HG02763 (cell line): Measurements from ENCODE around the gene ARHGAP42.

Source experiments
- ATAC-seq: cut with Tn5 transposase; IDR thresholded peaks from one replicate; pipeline ENCODE4 v1.9.1; 2021; ENCODE audit warnings: mild to moderate bottlenecking, moderate library complexity; ENCODE audit not compliant: unreplicated experiment

ARHGAP42 gene

GRCh38 chr11:100830274-100830673 lies 143.2 kb downstream of the ARHGAP42 start:
- no peak for ATAC-seq

- ATAC-seq = no peak
These were observed 144.1 kb downstream of the ARHGAP42 start for GRCh38 chr11:100830978-100831732.

- no peak for ATAC-seq
These were observed 144.9 kb downstream of the ARHGAP42 start for GRCh38 chr11:100831929-100832494.

- no peak for ATAC-seq
These were observed 145.7 kb downstream of the ARHGAP42 start for GRCh38 chr11:100832829-100833228.

- ATAC-seq = no peak
These were observed 146.2 kb downstream of the ARHGAP42 start for GRCh38 chr11:100833276-100833675.

- ATAC-seq = no peak
These were observed 148.8 kb downstream of the ARHGAP42 start for GRCh38 chr11:100835854-100836253.

DNA sequence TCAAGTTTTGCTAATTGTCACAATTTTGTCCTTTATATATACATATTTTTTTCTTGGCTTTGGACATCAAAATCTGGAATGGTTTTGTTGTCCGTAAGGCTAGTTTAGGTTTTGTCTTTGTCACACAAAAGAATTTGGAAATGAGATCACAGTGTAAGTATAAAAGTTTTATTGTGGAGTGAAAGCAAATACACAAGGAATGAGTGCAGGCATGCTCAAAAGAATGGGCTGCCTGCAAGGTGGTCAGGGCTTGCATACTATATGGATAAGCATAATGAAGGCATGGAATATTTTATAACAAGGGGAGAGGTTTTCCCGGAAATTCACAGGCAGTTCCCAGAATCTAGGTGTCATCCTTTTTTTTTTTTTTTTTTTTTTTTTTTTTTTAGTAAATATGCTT lies 150.2 kb downstream of the ARHGAP42 start:
- no peak for ATAC-seq

- ATAC-seq = no peak
These were observed 154.8 kb downstream of the ARHGAP42 start for GRCh38 chr11:100841711-100842407.

GRCh38 chr11:100847696-100848216 lies 160.7 kb downstream of the ARHGAP42 start:
- no peak for ATAC-seq

DNA sequence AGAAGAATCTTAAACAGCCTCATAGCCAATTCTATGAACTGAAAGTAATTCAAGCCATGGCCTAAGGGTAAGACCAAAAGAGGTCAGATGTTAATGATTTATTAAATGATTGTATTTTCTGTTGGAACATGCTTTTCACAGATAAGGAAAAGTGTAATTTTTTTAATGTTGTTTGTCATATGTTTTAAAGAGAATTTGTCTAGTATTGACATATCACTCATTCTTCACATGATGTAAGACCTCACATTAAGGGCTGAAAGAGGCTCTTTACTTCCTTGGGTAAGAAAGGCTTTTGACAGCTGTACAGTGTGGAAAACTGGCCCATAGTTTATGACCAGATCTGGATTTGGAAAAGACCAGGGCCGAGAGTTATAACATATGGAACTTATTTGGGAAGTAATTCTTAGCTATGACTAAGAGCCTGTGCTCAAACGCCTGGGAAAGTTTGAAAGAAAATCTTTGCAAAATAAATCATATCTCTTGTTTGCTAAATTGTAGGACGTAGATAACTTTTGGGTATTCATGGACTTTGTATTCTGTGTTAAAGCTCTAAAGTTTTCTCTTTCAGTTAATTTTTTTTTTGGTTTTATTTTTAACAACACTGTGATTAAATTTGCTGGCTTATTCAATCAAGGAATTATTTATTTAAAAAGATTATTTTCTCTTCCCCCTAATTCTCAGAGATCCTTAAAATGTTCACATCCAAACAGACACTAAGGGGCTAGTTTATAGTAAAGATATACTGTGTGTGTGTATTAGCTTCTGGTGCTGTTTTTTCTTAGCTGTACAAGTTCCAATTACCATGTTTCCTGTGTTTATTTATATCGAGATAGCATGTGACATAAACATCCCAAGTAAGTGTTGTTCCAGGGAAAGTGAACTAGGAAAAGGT lies 162.2 kb downstream of the ARHGAP42 start:
- no peak for ATAC-seq

- ATAC-seq = no peak
These were observed 162.8 kb downstream of the ARHGAP42 start for GRCh38 chr11:100849901-100850235.

GRCh38 chr11:100851147-100851546 lies 164.1 kb downstream of the ARHGAP42 start:
- no peak for ATAC-seq

GRCh38 chr11:100851584-100852152 lies 164.6 kb downstream of the ARHGAP42 start:
- ATAC-seq = no peak

- ATAC-seq = peak; percentile 56
These were observed 168.5 kb downstream of the ARHGAP42 start for GRCh38 chr11:100855466-100856067.

DNA sequence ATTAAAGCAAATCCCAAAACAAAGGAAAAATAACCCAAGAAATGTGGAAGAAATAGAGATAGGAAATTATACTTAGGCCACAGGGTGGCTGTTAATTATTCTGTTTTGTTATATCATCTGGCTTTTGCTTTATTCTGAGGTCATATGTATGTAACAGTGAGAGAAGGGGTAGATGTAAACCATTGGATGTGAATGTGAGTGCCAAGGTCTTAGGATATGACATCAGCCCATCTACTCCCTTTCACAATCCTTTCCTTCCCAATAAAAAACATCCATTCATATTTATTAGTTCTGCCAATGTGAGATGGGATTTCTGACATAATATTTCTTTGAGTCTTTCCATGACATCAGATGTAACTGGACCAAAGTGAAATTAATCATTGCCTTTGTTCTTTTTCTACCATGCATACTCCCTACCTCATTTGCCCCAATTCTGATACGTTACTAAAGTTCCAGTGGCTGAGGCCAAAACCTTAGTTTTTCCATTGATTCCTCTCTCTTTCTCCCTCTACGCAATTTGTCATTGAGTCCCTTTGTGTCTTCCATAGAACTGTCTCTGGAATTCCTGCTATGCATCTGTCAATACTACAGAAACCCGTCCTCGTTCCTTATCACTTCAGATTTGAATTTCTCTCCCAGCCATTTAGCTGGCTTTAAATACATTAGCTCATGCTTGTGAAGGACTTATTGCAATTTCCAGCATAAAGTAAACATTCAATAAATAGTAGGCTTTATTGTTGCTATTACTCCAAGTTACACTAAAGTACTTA lies 170.3 kb downstream of the ARHGAP42 start:
- no peak for ATAC-seq

DNA sequence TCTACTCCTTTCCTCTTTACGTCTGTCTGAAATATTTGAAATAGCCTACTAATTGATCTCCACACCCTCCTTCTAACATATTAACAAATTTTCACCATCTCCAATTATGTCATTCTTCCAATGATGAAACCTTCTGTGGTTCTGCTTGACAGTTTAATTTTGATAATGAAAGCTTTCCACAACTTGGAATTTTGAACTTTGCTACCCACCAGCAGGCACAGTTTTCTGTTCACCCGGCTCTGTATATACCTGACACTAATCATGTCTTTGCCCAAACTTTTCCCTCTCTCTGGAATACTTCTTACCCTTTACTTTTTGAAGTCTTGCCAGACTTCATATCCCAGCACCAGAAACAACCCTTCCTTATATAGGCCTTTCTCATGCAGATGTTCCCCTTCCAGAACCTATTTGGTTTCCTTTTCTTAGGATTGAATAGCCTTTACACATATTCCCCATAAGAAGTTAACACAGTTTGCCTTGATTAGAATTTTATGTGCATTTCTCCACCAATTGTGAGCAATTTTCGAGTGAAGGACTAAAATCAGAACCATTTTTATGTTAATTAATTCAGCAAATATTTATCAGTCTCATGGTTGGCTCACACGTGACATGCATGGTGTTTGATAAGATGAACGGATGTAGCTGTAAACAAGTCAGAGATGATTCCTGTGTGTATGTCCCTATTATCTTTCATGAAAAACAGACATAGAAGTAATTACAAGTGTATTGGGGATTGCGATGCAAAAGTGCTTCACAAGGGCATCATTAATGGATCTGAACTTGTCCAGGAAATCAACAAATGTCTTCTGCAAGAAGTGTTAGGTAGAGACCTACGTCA lies 173.4 kb downstream of the ARHGAP42 start:
- no peak for ATAC-seq

DNA sequence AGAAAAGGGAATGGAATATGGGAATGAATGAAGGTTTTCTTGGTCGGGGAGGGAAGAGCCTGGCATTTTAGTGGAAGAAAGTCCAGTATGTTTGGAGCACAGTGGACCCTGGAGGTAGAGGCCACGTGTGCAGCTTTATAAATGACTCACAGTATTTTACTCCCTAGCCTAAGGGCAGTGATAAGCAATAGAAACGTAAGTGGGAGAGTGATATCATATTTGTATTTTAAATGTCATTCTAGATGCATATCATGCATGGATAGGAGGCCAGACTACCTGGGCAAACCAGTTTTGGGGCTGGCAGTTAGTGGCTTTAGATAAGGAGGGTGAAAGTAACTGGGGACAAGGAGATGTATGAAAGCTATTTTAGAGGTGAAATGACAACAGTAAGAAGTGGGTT lies 174.1 kb downstream of the ARHGAP42 start:
- no peak for ATAC-seq

- ATAC-seq = peak; percentile 61
These were observed 176.0 kb downstream of the ARHGAP42 start for GRCh38 chr11:100863080-100863581.
